GM19452 (cell line): ENCODE data around the gene ST3GAL3.

Experiments
- ATAC-seq: cut with Tn5 transposase; IDR thresholded peaks from one replicate; pipeline ENCODE4 v1.9.1; 2021; ENCODE audit not compliant: unreplicated experiment

Gene ST3GAL3

GRCh38 chr1:43935711-43936427 lies 228.5 kb downstream of the ST3GAL3 start:
- ATAC-seq: no peak

- ATAC-seq: no peak
Observed at GRCh38 chr1:43936431-43937151, 229.3 kb downstream of the ST3GAL3 start.

DNA sequence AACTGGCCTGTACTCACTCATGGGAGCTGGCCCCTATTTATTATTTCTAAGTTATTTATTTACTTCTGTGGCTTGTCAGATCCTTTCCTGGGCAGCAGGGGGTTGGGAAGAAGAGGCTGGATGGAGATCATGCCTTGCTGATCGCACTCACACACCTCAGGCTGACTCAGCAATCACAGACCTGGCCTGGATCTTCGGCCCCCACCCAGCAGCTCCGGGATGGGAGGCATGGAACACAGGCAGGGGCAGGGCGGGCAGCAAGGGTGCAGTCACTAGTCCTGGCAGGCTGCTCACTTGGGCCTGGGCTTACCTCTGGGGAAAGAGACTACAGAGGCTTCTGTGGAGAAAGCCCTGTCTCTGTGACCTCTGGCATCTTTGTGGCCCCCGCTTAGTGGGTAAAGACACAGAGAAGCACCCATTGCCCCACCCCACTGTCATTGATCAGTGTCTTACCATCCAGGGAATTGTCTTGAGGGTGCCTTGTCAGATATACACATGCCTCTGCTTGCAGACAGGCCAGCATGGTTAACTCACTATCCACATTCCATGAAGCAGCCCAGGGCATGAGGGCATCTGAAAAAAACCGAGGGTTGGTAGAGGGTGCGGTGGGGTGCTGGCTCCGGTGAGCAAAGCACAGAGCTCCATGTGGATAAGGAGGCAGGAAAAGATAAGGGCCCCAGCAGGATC lies 230.0 kb downstream of the ST3GAL3 start:
- ATAC-seq: no peak

DNA sequence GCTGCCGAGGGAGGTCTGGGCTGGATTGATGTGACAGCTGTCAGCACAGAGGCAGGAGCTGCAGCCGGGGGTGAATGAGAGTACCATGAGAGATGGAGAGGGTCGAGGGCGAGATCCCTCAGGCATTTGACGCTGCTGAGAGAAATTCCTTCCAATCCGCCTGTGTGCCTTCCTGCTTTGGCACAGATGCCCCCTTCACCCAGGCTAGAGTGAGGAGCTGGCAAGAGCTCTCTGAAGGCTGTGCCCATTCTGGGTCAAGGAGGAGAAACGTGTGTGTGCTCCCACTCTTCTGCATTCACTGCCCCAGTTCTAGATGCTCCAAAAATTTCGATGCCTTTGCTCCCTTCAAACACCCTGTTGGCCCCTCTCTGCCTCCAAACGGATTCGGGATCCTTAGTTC lies 231.0 kb downstream of the ST3GAL3 start:
- ATAC-seq: no peak

- ATAC-seq: no peak
Observed at GRCh38 chr1:43938892-43939587, 231.7 kb downstream of the ST3GAL3 start.

GRCh38 chr1:43942411-43942810 lies 235.1 kb downstream of the ST3GAL3 start:
- no peak for ATAC-seq

- no peak for ATAC-seq
Observed at GRCh38 chr1:43944860-43945259, 237.5 kb downstream of the ST3GAL3 start.

DNA sequence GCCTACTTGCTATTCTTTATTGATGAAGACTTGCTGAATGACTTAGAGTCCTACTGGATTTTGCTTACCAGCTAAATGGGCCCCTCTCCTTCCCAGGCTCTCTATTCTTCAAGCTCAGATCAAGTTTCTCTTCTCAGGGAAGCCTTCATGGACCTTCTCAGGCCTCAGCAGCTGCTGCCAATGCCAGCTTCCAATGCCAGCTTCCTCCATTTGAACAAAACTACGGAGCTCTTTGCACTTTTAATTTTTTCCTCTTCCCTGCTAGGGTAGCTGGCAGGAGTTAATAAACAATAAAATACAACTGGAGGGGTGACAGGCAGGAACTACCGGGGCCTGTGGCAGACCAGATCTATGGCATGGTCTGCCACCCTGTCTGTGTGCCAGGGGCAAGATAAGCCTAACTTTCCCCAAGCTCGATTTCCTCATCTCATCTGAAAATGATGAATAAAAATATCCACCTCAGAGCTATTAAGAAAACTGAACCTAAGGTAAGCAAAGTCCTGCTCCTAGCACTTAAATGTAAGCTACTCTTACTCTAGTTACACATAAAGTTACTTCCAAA lies 238.4 kb downstream of the ST3GAL3 start:
- no peak for ATAC-seq

GRCh38 chr1:43946236-43947060 lies 239.1 kb downstream of the ST3GAL3 start, which contains the start of gene IPO13:
Gene IPO13, plus strand, starts transcription at chr1:43946950. Its CDS starts 651 bp downstream, at chr1:43947601.
- peak; percentile 87 for ATAC-seq

DNA sequence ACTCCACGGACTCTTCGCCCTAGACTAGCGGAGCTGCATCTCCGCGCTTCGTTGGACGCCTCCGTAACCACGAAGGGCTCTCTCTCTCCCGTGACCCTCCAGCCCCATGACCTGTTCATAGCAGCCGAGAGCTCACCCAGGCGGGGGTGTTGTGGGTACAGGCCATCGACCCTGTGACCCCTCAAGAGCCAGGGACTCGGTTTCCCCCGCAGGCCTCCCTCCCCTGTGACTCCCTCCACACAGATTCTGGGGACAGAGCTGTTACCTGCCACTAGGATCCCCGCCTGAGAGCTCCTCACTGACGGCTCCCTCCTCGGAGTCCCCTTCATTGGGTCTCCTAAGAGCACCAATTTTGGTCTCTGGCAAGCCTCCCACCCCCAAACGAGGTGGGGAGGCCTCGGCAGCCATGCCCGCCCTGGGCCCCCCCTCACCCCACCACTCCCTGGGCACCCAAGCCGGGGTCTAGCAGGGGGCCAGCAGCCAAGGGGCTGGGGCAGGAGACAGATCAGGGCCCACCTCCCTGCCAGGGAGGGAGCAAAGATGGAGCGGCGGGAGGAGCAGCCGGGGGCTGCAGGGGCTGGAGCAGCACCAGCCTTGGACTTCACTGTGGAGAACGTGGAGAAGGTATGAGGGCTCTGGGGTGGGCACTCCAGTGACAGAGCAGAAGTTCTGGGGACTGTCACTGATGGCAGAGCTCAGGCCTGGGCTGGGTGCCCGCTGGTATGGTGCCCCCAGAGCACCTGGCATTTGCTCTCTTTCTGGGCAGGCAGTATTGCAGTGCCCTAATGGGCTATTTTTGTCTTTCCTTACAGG lies 239.9 kb downstream of the ST3GAL3 start:
- ATAC-seq: peak; percentile 20

DNA sequence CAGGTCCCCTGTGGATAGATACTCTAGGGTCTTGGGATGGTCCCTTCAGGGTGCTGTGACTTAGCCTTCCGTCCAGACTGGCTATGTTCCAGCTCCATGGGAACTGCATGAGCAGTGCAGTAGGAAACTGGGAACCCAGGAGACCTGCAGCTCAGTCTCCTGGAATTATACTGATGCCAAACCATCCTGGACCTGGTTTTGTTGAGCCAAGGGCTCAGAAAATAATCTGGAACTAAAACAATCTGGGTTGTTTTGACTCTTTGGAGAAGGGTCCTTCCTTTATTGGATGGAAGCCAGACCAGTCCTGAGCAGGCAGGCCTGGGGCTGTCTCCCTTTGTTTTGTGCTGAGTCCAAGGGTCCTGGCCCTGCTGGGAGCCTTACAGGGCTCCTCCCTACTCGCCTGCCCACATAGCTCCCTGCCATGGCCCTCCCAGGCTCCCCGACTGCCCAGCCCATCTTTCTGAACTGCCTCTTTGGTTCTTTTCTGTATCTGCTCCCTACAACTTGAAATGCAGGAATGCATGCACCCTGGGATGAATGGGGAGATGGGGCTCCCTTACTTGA lies 240.6 kb downstream of the ST3GAL3 start:
- ATAC-seq: no peak

GRCh38 chr1:43949678-43950077 lies 242.3 kb downstream of the ST3GAL3 start:
- ATAC-seq: no peak

DNA sequence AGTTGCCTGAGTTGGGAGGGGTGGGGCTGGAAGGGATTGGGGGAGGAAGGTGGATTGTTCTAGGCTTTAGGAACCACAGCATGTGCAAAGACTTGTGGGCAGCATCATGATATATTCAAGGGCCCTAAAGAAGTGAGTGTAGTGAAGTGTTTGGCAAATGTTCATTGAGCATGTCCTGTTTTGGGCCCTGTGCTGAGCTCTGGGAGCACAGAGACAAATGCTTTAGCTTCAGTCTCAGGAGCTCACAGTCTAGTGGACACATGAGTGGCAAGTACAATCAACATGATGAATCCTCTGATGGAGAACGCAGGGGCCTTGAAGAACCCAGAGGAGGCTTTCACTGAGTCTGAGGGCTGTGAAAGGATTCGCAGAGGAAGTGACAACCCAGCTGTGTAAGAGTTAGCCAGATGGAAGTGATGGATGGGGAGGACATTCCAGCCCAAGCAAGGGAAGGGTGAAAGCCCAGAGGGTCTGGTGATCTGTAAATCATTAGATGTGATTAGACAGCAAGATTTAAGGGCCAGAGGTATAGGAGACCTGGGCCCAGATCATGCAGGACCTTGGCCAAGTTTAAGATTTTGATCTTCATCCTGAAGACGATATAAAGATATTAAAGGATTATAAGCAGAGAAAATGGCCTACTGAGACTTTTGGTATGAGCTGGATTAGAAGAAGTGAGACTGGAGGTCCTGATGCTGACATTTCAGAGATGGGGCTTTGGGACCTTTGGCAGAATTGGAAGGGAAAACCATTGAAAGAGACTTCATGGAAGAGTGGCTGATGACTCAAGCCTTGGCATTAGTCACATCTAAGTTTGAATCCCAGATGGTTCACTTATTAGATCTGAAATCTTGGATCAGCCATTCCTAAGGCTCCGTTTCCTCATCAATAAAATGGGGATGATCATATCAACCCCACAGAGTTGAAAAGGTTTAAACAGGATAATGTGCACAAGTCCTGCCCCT lies 244.0 kb downstream of the ST3GAL3 start:
- no peak for ATAC-seq

- no peak for ATAC-seq
Observed at GRCh38 chr1:43952731-43953346, 245.5 kb downstream of the ST3GAL3 start.

- no peak for ATAC-seq
Observed at GRCh38 chr1:43953361-43953760, 246.0 kb downstream of the ST3GAL3 start.

GRCh38 chr1:43954036-43954435 lies 246.7 kb downstream of the ST3GAL3 start:
- no peak for ATAC-seq

DNA sequence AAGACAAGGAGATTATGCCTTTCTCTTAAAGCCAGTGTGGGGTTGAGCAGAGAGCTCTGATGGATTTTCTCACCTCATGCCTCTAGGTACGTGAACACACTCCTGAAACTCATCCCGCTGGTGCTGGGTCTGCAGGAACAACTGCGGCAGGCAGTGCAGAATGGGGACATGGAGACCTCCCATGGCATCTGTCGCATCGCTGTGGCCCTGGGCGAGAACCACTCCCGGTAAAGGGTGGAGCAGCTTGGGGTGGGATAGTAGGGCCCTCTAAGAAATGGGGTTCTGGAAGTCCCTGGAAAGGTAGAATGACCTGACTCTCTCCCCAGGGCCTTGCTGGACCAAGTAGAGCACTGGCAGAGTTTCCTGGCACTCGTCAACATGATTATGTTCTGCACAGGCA lies 248.9 kb downstream of the ST3GAL3 start:
- ATAC-seq: no peak
